Measurements from ENCODE around the gene CYTH2. TPM values are rescaled to one million over a fixed set of nuclear protein-coding genes. Genes with fewer than 3 reads are reported as not detected.
"Not testable (repeated sequence)": the region's sequence is repeated elsewhere in the genome, so short reads cannot be mapped to it uniquely, and the experiment has no call there.

Gene CYTH2
- polyA plus RNA-seq, 1 donor from 2014 or later = 397 TPM

GRCh38 chr19:48487544-48487943 lies 18.4 kb downstream of the CYTH2 start:
- no peaks in the 10 kb centered on the region for H3K36me3 ChIP-seq (ENCODE audit: insufficient read depth, low read length)
- H3K9me2 ChIP-seq (ENCODE audit: insufficient read depth, low read length) = no peaks in the 10 kb centered on the region
- H3K27me3 ChIP-seq (ENCODE audit: insufficient read depth, low read depth, low read length) = no peaks in the 10 kb centered on the region
- H2AFZ ChIP-seq (ENCODE audit: low read depth, low read length) = no peak overlapping the region
- no peak overlapping the region for H3K27ac ChIP-seq (ENCODE audit: low read length)
- H3K4me2 ChIP-seq (ENCODE audit: low read length) = no peak overlapping the region
- no peak overlapping the region for H3K4me3 ChIP-seq (ENCODE audit: low read length)
- H3F3A ChIP-seq (ENCODE audit: insufficient read depth, low read length, poor library complexity, severe bottlenecking) = no peaks in the 10 kb centered on the region
- H3K9ac ChIP-seq (ENCODE audit: low read length) = no peak overlapping the region
- H3K9me3 ChIP-seq (ENCODE audit: low read length) = no peaks in the 10 kb centered on the region
- H3K79me2 ChIP-seq (replicated peaks; ENCODE audit: insufficient read depth, low read length) = no peaks in the 10 kb centered on the region
- H4K20me1 ChIP-seq (ENCODE audit: insufficient read depth) = no peaks in the 10 kb centered on the region
- no peak for TF ChIP-seq SMC3 (conservative IDR thresholded peaks at IDR 0.05; ENCODE audit: poor library complexity)
- TF ChIP-seq CTCF (IDR thresholded peaks at IDR 0.05; ENCODE audit: poor library complexity, severe bottlenecking) = no peak
- TF ChIP-seq RAD21 (conservative IDR thresholded peaks at IDR 0.05) = no peak
- TF ChIP-seq MXI1 (conservative IDR thresholded peaks at IDR 0.05; ENCODE audit: poor library complexity, severe bottlenecking) = no peak
- TF ChIP-seq POLR2AphosphoS5 (IDR thresholded peaks at IDR 0.05) = no peak
- TF ChIP-seq REST (IDR thresholded peaks at IDR 0.05; ENCODE audit: borderline replicate concordance) = no peak
- no peak for TF ChIP-seq TAF1 (IDR thresholded peaks at IDR 0.05; ENCODE audit: low read depth)
- no peak for TF ChIP-seq EZH2 (IDR thresholded peaks at IDR 0.05; ENCODE audit: borderline replicate concordance, insufficient read depth, low read length, poor library complexity, severe bottlenecking)
- no peak for TF ChIP-seq EP300 (conservative IDR thresholded peaks at IDR 0.05; ENCODE audit: poor library complexity, severe bottlenecking)

DNA sequence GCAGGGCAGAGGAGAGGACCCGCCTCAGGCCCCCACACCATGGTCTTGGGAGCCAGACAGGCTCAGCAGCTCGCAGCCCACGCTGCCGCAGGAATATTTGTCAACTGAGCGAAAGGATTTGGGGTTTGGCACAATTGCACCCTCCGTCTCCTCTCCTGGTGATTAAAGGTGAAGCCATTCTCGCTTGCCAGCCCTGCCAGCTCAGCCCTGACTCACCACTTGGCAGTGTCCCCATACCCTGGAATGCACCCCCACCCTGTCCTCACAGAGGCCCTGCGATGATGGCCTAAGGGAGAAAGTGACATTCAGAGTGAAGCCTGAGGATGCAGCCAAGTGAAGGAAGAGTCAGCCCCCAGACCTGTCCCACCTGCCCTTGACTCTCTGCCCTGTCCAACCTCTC lies 18.8 kb downstream of the CYTH2 start:
- H3K9me2 ChIP-seq (ENCODE audit: insufficient read depth, low read length) = no peaks in the 10 kb centered on the region
- no peak overlapping the region for H3K4me2 ChIP-seq (ENCODE audit: low read length)
- H4K20me1 ChIP-seq (ENCODE audit: insufficient read depth) = no peaks in the 10 kb centered on the region
- H3K4me3 ChIP-seq (ENCODE audit: low read length) = no peak overlapping the region
- no peak for TF ChIP-seq REST (IDR thresholded peaks at IDR 0.05; ENCODE audit: borderline replicate concordance)
- TF ChIP-seq EZH2 (IDR thresholded peaks at IDR 0.05; ENCODE audit: borderline replicate concordance, insufficient read depth, low read length, poor library complexity, severe bottlenecking) = no peak
- no peak for TF ChIP-seq RAD21 (conservative IDR thresholded peaks at IDR 0.05)
- no peak for TF ChIP-seq POLR2AphosphoS5 (IDR thresholded peaks at IDR 0.05)
- TF ChIP-seq CTCF (IDR thresholded peaks at IDR 0.05; ENCODE audit: poor library complexity, severe bottlenecking) = no peak
- TF ChIP-seq MXI1 (conservative IDR thresholded peaks at IDR 0.05; ENCODE audit: poor library complexity, severe bottlenecking) = no peak
- no peak for TF ChIP-seq SMC3 (conservative IDR thresholded peaks at IDR 0.05; ENCODE audit: poor library complexity)
- no peak for TF ChIP-seq EP300 (conservative IDR thresholded peaks at IDR 0.05; ENCODE audit: poor library complexity, severe bottlenecking)
- TF ChIP-seq TAF1 (IDR thresholded peaks at IDR 0.05; ENCODE audit: low read depth) = no peak
- H3K9me3 ChIP-seq (ENCODE audit: low read length) = no peaks in the 10 kb centered on the region
- H3K9ac ChIP-seq (ENCODE audit: low read length) = no peak overlapping the region
- no peaks in the 10 kb centered on the region for H3F3A ChIP-seq (ENCODE audit: insufficient read depth, low read length, poor library complexity, severe bottlenecking)
- no peak overlapping the region for H2AFZ ChIP-seq (ENCODE audit: low read depth, low read length)
- H3K27me3 ChIP-seq (ENCODE audit: insufficient read depth, low read depth, low read length) = no peaks in the 10 kb centered on the region
- no peaks in the 10 kb centered on the region for H3K36me3 ChIP-seq (ENCODE audit: insufficient read depth, low read length)
- H3K27ac ChIP-seq (ENCODE audit: low read length) = no peak overlapping the region
- no peaks in the 10 kb centered on the region for H3K79me2 ChIP-seq (replicated peaks; ENCODE audit: insufficient read depth, low read length)

DNA sequence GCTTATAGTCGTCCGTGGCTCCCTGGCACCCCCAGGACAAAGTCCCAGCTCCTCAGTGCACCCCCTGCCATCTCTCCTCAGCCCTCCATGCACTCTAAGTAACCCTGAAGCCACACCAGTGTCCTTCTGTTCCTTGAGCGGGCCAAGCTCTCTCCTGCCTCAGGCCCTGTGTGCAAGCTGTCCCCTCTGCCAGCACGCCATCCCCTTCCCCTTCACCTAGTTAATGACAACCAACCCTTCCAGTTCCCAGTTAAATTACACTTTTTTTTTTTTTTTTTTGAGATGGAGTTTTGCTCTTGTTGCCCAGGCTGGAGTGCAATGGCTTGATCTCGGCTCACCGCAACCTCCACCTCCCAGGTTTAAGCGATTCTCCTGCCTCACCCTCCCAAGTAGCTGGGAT lies 19.3 kb downstream of the CYTH2 start:
- not testable (repeated sequence) for H3K36me3 ChIP-seq (ENCODE audit: insufficient read depth, low read length); H3K4me3 ChIP-seq (ENCODE audit: low read length); H3K27me3 ChIP-seq (ENCODE audit: insufficient read depth, low read depth, low read length); H3F3A ChIP-seq (ENCODE audit: insufficient read depth, low read length, poor library complexity, severe bottlenecking); H2AFZ ChIP-seq (ENCODE audit: low read depth, low read length); H3K9me3 ChIP-seq (ENCODE audit: low read length); H4K20me1 ChIP-seq (ENCODE audit: insufficient read depth); H3K27ac ChIP-seq (ENCODE audit: low read length); H3K79me2 ChIP-seq (replicated peaks; ENCODE audit: insufficient read depth, low read length); H3K4me2 ChIP-seq (ENCODE audit: low read length); H3K9ac ChIP-seq (ENCODE audit: low read length); H3K9me2 ChIP-seq (ENCODE audit: insufficient read depth, low read length)
